Measurements from ENCODE around the gene TSG101.

The TSG101 gene, protein sequence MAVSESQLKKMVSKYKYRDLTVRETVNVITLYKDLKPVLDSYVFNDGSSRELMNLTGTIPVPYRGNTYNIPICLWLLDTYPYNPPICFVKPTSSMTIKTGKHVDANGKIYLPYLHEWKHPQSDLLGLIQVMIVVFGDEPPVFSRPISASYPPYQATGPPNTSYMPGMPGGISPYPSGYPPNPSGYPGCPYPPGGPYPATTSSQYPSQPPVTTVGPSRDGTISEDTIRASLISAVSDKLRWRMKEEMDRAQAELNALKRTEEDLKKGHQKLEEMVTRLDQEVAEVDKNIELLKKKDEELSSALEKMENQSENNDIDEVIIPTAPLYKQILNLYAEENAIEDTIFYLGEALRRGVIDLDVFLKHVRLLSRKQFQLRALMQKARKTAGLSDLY

GRCh38 chr11:18526521-18527296 is at the start of gene TSG101:
TSG101 (minus strand) TSS chr11:18526942; CDS start chr11:18526816, 126 bp downstream.
- DNase-seq = peak; percentile 96

- no peak for DNase-seq
These were observed 48.6 kb upstream of the TSG101 start for GRCh38 chr11:18575361-18575760.

DNA sequence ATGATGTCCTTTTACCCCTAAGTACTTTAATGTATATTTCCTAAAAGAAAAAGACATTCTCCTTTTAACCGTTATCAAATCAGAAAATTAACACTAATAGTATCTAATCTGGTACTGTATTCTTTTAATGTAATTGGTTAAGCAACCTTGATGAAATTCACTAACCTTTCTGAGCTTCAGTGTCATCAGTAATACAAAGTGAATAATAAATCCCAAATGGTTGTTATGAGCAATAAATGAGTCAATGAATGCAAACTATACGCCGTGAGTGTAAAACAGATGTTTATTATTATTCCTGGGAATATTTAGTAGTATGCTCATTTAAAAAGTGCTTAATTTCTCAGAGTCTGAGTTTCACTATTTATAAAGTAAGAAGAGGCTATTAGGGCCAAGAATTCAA is 40.3 kb upstream of the TSG101 start:
- DNase-seq = no peak

DNA sequence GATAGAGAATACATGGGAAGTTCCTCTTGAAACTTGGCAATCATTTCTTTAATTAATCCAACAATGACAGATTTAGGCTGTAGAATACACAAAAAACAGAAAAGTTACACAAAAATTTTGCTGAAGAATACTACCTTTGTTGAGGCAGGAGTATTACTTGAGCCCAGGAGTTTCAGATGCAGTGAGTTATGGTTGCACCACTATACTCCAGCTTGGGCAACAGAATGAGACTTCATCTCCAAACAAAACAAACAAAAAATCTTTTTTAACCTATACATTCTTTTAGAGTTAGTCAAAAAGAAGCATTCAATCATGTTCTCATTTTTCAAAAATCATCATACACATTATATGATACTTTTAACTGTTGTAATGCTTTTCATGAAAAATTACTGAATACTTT is 39.7 kb upstream of the TSG101 start:
- no peak for DNase-seq

DNA sequence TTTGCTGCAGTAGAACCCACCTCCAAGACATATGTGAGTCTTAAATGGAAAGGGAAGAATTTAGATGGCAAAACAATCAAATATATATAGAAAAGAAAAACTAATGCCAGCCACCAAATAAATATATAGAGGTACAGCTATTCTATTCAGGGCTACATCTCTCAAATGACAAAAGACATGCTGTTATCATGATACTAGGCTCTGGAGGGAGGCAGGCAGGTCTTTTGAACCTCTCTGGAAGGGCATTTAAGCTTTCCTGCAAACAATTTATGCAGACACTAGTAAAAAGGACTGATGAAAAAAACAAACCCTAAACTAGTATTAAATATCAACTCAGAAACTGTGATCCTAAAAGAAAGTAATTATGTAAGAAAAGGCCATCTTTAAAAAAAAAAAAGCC is 37.4 kb upstream of the TSG101 start:
- DNase-seq = no peak

DNA sequence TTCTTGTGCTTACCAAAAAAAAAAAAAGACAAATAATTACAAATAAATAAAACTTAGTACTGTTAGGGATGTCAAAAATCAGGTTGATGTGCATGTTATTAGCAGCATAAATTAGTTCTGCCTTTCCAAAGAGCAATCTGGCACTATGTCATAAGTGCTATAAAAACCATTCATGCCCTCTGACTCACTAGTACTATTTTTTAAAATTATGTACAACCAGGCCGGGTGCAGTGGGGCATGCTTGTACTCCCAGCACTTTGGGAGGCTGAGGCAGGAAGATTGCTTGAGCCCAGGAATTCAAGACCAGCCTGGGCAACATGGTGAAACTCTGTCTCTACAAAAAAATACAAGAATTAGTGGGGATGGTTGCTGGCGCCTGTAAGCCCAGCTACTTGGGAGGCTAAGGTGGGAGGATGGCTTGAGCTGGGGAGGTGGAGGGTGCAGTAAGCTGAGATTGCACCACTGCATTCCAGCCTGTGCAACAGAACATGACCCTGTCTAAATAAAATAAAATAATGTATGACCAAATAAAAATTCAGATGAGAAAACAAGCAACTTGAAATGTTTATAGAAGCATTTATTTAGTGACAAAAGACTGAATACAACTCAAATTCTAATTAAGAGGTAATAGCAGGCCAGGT is 36.5 kb upstream of the TSG101 start:
- no peak for DNase-seq

- no peak for DNase-seq
These were observed 21.3 kb upstream of the TSG101 start for GRCh38 chr11:18548001-18548400.

DNA sequence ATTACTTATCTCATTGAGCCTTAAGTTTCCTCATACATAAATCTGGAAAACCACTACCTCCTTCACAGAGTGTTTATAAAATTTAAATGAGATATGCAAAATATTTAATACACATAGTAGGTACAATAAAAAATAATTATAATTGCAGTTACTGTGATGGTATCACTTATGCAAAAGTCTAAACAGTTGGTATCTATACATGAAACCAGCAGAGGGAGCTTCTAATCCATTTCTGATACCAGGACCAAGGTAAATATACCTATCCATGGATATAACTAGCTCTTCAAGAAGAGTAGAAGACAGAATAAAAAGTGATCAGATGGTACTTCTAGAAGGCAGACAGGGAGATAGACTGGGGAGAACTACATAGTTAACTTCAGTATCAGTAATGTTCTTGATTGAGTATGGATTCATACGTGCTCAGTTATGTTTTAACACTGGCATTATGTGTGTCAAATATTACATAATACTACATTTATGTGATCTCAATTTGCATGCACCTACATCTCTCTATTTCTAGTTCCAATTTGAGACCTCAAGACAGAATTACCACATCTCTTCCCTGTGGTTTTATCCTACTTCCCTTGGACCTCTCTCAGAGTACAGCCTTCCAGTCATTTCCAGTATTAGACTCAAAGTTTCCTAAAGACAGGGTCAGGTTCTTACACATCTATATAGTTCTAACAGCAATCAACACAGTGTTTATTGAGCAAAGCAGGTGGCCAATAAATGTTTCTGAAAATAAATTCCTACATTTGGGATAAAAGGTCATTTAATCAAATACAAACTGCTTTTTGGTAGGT is 13.7 kb upstream of the TSG101 start:
- DNase-seq = no peak

GRCh38 chr11:18536209-18536608 is 9.5 kb upstream of the TSG101 start:
- no peak for DNase-seq

DNA sequence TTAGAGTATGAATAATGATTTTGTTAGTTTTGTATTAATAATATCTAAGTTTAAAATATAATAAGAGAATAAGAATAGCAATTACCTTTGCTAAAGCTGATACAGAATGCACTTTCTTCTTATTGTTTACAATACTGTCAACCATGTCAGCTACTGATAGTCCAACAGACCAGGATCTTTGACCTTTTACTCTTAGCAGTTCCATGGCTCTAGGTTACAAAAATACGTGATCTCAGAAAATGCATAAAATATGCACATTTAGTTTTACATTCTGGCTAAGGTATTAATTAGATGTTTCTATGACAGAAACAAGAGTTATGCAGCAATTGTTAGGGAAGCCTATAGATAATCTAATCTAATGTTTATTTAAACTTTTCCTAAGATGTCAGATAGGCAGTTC is 7.5 kb upstream of the TSG101 start:
- DNase-seq = no peak

- no peak for DNase-seq
These were observed 6.6 kb upstream of the TSG101 start for GRCh38 chr11:18533365-18533764.

GRCh38 chr11:18527512-18527911 is 770 bp upstream of the TSG101 start:
- DNase-seq = peak; percentile 88

DNA sequence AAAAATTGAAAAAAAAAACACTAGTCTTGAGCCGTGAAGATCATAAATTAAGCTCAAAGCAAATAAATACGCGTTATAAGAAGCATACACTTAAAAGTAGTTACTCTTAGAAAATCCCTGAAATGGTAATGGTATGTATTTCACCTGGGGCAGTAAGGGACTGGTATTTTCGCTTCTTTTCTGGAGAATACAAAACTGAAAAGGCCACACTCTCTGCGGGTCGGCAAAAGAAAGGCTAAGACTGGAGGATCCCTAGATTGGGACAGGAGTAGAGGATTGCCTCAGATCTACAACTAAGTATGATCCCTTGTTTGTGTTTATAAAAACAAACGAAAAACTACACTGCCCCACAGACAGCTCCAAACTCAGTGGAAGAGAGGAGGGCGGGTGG is 617 bp downstream of the TSG101 start:
- DNase-seq = no peak

DNA sequence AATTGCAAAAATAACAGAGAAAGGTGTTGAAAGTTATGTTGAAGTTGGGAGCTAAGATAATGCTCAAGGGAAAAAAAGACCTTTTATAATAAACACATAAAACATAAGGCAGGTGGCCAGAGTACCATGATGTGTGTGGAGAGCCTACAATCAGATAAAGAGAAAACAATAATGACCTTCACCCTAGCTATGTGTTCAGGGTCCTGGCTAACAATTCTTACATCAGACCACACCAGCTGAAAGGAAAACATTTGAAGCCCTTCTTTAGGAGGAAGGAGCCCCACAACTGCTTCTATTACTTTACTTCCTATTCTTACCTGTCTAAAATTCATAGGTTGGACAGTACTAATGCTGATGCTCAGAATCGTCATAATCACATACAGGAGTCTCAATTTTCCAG is 2.5 kb downstream of the TSG101 start:
- DNase-seq = no peak

GRCh38 chr11:18523084-18523483 is 3.7 kb downstream of the TSG101 start:
- no peak for DNase-seq

- peak; percentile 2 for DNase-seq
These were observed 4.4 kb downstream of the TSG101 start for GRCh38 chr11:18522388-18522787.

- DNase-seq = no peak
These were observed 5.6 kb downstream of the TSG101 start for GRCh38 chr11:18521122-18521521.

- no peak for DNase-seq
These were observed 24.4 kb downstream of the TSG101 start for GRCh38 chr11:18502352-18502751.

- DNase-seq = no peak
These were observed 25.1 kb downstream of the TSG101 start for GRCh38 chr11:18501629-18502028.

DNA sequence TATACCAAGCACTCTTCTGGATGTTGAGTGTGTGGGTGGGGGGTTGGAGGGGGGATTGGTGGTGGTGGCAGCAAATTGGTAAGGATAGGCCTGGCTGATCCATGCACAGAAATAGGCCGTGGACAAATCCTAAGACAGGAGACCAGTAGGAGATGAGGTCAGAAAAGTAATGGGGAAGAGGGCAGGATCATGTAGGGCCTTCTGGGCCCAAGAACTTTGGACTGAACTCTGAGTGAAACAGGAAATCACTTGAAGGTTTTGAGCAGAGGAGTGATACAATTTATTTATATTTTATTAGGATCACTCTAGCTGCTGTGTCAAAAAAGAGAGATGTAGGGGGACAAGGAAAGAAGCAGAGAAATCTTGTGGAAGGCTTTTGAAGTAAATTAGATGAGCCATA is 28.7 kb downstream of the TSG101 start:
- DNase-seq = no peak

GRCh38 chr11:18495703-18496102 is 31.0 kb downstream of the TSG101 start:
- no peak for DNase-seq

GRCh38 chr11:18495271-18495670 is 31.5 kb downstream of the TSG101 start:
- no peak for DNase-seq

DNA sequence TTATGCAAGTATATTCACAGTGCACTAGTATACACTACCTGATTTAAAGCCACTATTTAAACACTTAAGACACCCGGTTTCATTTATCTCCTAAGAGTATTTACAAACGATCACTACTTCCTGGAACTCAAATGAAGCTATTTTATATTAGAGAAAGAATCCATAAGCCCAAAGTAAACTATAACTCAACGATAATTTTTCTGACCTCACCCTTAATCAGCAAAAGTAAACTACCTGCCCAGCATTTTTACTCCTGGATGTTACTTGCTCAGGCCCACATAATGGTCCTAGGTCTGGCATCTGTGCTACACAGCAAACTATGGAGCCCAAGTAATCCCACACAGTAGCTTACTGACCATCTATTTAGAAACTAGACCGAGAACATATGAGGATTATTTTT is 33.4 kb downstream of the TSG101 start:
- DNase-seq = no peak
